ENCODE measurements around the gene SLC4A9.
A peak's percentile ranks its signal among the peaks of the same experiment; 100 is the strongest.

Gene SLC4A9

DNA sequence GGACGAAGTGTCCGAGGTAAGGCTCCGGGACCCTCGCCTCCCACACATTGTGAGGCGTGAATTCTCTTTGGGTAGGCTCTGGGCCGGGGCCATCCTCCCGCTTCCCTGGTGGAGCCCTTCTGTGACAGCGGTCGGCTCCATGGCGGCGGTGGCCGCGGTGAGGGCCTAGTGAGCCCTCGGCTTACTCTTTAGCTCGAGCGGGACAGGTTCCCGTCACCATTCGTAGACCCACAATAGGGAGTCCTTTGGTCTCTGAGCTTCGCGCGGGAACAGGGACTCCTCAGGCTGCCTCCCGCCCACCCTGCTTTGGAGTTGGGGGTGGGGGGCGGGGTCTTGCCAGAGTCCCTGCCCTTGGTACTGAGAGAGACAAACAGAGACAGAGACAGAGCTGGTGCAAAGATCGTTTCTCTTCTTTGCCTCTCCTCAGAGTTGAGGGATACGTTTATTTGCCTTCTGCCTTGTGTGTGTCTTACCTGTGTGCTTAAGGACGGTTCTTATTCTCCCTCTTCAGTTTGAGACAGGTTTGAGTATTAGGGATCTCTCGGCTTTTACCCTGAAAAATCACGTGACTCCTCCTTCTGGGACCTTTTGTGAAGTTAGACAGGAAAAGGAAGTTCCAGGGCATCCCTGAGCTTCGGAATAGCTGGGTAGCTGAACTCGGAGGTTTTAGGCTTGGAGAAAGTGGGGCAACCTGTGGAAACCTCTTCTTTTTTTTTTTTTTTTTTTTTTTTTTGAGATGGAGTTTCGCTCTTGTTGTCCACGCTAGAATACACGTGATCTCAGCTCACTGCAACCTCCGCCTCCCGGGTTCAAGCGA, 42.5 kb downstream of the SLC4A9 start (continued):
- TF ChIP-seq, protein P1, sequence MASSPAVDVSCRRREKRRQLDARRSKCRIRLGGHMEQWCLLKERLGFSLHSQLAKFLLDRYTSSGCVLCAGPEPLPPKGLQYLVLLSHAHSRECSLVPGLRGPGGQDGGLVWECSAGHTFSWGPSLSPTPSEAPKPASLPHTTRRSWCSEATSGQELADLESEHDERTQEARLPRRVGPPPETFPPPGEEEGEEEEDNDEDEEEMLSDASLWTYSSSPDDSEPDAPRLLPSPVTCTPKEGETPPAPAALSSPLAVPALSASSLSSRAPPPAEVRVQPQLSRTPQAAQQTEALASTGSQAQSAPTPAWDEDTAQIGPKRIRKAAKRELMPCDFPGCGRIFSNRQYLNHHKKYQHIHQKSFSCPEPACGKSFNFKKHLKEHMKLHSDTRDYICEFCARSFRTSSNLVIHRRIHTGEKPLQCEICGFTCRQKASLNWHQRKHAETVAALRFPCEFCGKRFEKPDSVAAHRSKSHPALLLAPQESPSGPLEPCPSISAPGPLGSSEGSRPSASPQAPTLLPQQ (tag by site-specific recombination; IDR thresholded peaks at IDR 0.05): no peak; the same call in 1 of the 2 replicates
- no peak for TF ChIP-seq KLF1 (tag by site-specific recombination; IDR thresholded peaks at IDR 0.05)
- TF ChIP-seq YY2 (tag by site-specific recombination; IDR thresholded peaks at IDR 0.05): peak; percentile 66; the same call in 1 of the 2 replicates
- TF ChIP-seq, protein P2, sequence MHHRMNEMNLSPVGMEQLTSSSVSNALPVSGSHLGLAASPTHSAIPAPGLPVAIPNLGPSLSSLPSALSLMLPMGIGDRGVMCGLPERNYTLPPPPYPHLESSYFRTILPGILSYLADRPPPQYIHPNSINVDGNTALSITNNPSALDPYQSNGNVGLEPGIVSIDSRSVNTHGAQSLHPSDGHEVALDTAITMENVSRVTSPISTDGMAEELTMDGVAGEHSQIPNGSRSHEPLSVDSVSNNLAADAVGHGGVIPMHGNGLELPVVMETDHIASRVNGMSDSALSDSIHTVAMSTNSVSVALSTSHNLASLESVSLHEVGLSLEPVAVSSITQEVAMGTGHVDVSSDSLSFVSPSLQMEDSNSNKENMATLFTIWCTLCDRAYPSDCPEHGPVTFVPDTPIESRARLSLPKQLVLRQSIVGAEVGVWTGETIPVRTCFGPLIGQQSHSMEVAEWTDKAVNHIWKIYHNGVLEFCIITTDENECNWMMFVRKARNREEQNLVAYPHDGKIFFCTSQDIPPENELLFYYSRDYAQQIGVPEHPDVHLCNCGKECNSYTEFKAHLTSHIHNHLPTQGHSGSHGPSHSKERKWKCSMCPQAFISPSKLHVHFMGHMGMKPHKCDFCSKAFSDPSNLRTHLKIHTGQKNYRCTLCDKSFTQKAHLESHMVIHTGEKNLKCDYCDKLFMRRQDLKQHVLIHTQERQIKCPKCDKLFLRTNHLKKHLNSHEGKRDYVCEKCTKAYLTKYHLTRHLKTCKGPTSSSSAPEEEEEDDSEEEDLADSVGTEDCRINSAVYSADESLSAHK (tag by site-specific recombination; IDR thresholded peaks at IDR 0.05): no peak
- TF ChIP-seq SALL2 (tag by site-specific recombination; IDR thresholded peaks at IDR 0.05; ENCODE audit: borderline replicate concordance): no peak
- no peak for TF ChIP-seq TRIM28 (IDR thresholded peaks at IDR 0.05; ENCODE audit: borderline replicate concordance, low read length)
- TF ChIP-seq ZSCAN23 (tag by site-specific recombination; IDR thresholded peaks at IDR 0.05): no peak
- TF ChIP-seq ZNF404 (tag by site-specific recombination; IDR thresholded peaks at IDR 0.05): no peak
- no peak for TF ChIP-seq ZNF19 (tag by site-specific recombination; IDR thresholded peaks at IDR 0.05; ENCODE audit: low read depth)
- 0 out of 2 replicates have a peak, but pooled peaks have one; percentile 16 for TF ChIP-seq ZNF324 (tag by site-specific recombination; IDR thresholded peaks at IDR 0.05)
- no peak for TF ChIP-seq ZNF555 (tag by site-specific recombination; conservative IDR thresholded peaks at IDR 0.05)
- TF ChIP-seq OVOL3 (tag by site-specific recombination; IDR thresholded peaks at IDR 0.05): no peak
- no peak for TF ChIP-seq KLF16 (tag by site-specific recombination; IDR thresholded peaks at IDR 0.05)
- TF ChIP-seq, protein P3, sequence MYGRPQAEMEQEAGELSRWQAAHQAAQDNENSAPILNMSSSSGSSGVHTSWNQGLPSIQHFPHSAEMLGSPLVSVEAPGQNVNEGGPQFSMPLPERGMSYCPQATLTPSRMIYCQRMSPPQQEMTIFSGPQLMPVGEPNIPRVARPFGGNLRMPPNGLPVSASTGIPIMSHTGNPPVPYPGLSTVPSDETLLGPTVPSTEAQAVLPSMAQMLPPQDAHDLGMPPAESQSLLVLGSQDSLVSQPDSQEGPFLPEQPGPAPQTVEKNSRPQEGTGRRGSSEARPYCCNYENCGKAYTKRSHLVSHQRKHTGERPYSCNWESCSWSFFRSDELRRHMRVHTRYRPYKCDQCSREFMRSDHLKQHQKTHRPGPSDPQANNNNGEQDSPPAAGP (tag by site-specific recombination; IDR thresholded peaks at IDR 0.05): no peak; the same call in 1 of the 2 replicates
- no peak for TF ChIP-seq ZNF701 (tag by site-specific recombination; IDR thresholded peaks at IDR 0.05)
- TF ChIP-seq, protein P4, sequence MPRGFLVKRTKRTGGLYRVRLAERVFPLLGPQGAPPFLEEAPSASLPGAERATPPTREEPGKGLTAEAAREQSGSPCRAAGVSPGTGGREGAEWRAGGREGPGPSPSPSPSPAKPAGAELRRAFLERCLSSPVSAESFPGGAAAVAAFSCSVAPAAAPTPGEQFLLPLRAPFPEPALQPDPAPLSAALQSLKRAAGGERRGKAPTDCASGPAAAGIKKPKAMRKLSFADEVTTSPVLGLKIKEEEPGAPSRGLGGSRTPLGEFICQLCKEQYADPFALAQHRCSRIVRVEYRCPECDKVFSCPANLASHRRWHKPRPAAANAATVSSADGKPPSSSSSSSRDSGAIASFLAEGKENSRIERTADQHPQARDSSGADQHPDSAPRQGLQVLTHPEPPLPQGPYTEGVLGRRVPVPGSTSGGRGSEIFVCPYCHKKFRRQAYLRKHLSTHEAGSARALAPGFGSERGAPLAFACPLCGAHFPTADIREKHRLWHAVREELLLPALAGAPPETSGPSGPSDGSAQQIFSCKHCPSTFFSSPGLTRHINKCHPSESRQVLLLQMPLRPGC (tag by site-specific recombination; IDR thresholded peaks at IDR 0.05): no peak
- no peak for TF ChIP-seq ZFP3 (tag by site-specific recombination; IDR thresholded peaks at IDR 0.05; ENCODE audit: low read depth)
- no peak for TF ChIP-seq ZNF114 (tag by site-specific recombination; IDR thresholded peaks at IDR 0.05)
- no peak for TF ChIP-seq ZNF792 (tag by site-specific recombination; IDR thresholded peaks at IDR 0.05)
- no peak for TF ChIP-seq ZNF140 (tag by site-specific recombination; IDR thresholded peaks at IDR 0.05)
- TF ChIP-seq, protein P5, sequence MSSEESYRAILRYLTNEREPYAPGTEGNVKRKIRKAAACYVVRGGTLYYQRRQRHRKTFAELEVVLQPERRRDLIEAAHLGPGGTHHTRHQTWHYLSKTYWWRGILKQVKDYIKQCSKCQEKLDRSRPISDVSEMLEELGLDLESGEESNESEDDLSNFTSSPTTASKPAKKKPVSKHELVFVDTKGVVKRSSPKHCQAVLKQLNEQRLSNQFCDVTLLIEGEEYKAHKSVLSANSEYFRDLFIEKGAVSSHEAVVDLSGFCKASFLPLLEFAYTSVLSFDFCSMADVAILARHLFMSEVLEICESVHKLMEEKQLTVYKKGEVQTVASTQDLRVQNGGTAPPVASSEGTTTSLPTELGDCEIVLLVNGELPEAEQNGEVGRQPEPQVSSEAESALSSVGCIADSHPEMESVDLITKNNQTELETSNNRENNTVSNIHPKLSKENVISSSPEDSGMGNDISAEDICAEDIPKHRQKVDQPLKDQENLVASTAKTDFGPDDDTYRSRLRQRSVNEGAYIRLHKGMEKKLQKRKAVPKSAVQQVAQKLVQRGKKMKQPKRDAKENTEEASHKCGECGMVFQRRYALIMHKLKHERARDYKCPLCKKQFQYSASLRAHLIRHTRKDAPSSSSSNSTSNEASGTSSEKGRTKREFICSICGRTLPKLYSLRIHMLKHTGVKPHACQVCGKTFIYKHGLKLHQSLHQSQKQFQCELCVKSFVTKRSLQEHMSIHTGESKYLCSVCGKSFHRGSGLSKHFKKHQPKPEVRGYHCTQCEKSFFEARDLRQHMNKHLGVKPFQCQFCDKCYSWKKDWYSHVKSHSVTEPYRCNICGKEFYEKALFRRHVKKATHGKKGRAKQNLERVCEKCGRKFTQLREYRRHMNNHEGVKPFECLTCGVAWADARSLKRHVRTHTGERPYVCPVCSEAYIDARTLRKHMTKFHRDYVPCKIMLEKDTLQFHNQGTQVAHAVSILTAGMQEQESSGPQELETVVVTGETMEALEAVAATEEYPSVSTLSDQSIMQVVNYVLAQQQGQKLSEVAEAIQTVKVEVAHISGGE (tag by site-specific recombination; conservative IDR thresholded peaks at IDR 0.05; ENCODE audit: low read depth): peak; percentile 38; the same call in 1 of the 2 replicates
- TF ChIP-seq ZBTB17 (tag by site-specific recombination; IDR thresholded peaks at IDR 0.05): peak; percentile 74; the same call in 1 of the 2 replicates
- TF ChIP-seq KLF9 (tag by site-specific recombination; IDR thresholded peaks at IDR 0.05; ENCODE audit: low read depth): peak; percentile 84
- TF ChIP-seq, protein P6, sequence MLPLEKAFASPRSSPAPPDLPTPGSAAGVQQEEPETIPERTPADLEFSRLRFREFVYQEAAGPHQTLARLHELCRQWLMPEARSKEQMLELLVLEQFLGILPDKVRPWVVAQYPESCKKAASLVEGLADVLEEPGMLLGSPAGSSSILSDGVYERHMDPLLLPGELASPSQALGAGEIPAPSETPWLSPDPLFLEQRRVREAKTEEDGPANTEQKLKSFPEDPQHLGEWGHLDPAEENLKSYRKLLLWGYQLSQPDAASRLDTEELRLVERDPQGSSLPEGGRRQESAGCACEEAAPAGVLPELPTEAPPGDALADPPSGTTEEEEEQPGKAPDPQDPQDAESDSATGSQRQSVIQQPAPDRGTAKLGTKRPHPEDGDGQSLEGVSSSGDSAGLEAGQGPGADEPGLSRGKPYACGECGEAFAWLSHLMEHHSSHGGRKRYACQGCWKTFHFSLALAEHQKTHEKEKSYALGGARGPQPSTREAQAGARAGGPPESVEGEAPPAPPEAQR (tag by site-specific recombination; IDR thresholded peaks at IDR 0.05): no peak
- TF ChIP-seq ZNF433 (tag by site-specific recombination; IDR thresholded peaks at IDR 0.05; ENCODE audit: low read depth): no peak
- no peak for TF ChIP-seq ZNF292 (tag by site-specific recombination; IDR thresholded peaks at IDR 0.05; ENCODE audit: borderline replicate concordance, low read depth)
- no peak; the same call in 1 of the 2 replicates for TF ChIP-seq KLF7 (tag by site-specific recombination; IDR thresholded peaks at IDR 0.05; ENCODE audit: borderline replicate concordance)
- peak; percentile 38; the same call in 1 of the 2 replicates for TF ChIP-seq GLIS2 (tag by site-specific recombination; IDR thresholded peaks at IDR 0.05)
